Mucosa of rectum (tissue), 2 donors: ENCODE results near the gene FCN1.
"Not testable (repeated sequence)": the region's sequence is repeated elsewhere in the genome, so short reads cannot be mapped to it uniquely, and the experiment has no call there.

Source experiments
- H3K27ac ChIP-seq, 2 donors: one replicate each; pipeline ENCODE4 v1.7.0; 2013; ENCODE audit warnings: inconsistent platforms in 2 of 2, low read depth in 2 of 2, low read length in 2 of 2
- H3K27me3 ChIP-seq, 2 donors: one replicate each; pipeline ENCODE4 v1.7.0; 2013; ENCODE audit warnings: low read length in 2 of 2; ENCODE audit not compliant: control insufficient read depth in 2 of 2, insufficient read depth in 2 of 2
- H3K36me3 ChIP-seq, 2 donors: one replicate each; pipeline ENCODE4 v1.7.0; 2013; ENCODE audit warnings: low read length in 2 of 2; ENCODE audit not compliant: control insufficient read depth in 2 of 2, insufficient read depth in 2 of 2
- H3K4me1 ChIP-seq, 2 donors: one replicate each; pipeline ENCODE4 v1.7.0; 2013; ENCODE audit warnings: low read length in 2 of 2, mild to moderate bottlenecking in 1 of 2; ENCODE audit not compliant: control insufficient read depth in 2 of 2, insufficient read depth in 2 of 2
- H3K4me3 ChIP-seq, 2 donors: one replicate each; pipeline ENCODE4 v1.7.0; 2013; ENCODE audit warnings: low read length in 2 of 2
- H3K9ac ChIP-seq, 2 donors: one replicate each; pipeline ENCODE4 v1.7.0; 2013; ENCODE audit warnings: low read length in 2 of 2, low read depth in 1 of 2, mild to moderate bottlenecking in 1 of 2
- H3K9me3 ChIP-seq, 2 donors: one replicate each; pipeline ENCODE4 v1.7.0; 2013; ENCODE audit warnings: low read length in 2 of 2; ENCODE audit not compliant: control insufficient read depth in 2 of 2
- donor health status: healthy.
- donor health status: Normal muscosa, but diverticular disease.

Gene FCN1

GRCh38 chr9:134961331-134962064 lies 43.8 kb upstream of the FCN1 start:
- H3K36me3 ChIP-seq: no peaks in the 10 kb centered on the region
- no peak overlapping the region for H3K4me3 ChIP-seq
- H3K4me1 ChIP-seq: peaks cover 0 to 5% of the 10 kb centered on the region in 2 donors
- H3K9ac ChIP-seq: no peak overlapping the region
- H3K9me3 ChIP-seq: no peaks in the 10 kb centered on the region
- peaks cover 2 to 3% of the 10 kb centered on the region in 2 donors for H3K27me3 ChIP-seq
- no peak overlapping the region for H3K27ac ChIP-seq

- Histone ChIP-seq H3K9ac (no peak overlapping the region), H3K4me3 (no peak overlapping the region), H3K27me3 (peaks cover 3% of the 10 kb centered on the region in 2 donors), H3K9me3 (no peaks in the 10 kb centered on the region), H3K36me3 (no peaks in the 10 kb centered on the region), H3K4me1 (peaks cover 0 to 5% of the 10 kb centered on the region in 2 donors), H3K27ac (no peak overlapping the region)
These were observed 43.0 kb upstream of the FCN1 start for GRCh38 chr9:134960701-134961181.

- Histone ChIP-seq H3K9ac (no peak overlapping the region), H3K9me3 (no peaks in the 10 kb centered on the region), H3K4me3 (no peak overlapping the region), H3K4me1 (peaks cover 0 to 5% of the 10 kb centered on the region in 2 donors), H3K27ac (no peak overlapping the region), H3K27me3 (peaks cover 3 to 4% of the 10 kb centered on the region in 2 donors), H3K36me3 (no peaks in the 10 kb centered on the region)
These were observed 42.2 kb upstream of the FCN1 start for GRCh38 chr9:134959971-134960310.

- H3K27me3 ChIP-seq: peaks cover 3 to 4% of the 10 kb centered on the region in 2 donors
- no peaks in the 10 kb centered on the region for H3K9me3 ChIP-seq
These were observed 41.6 kb upstream of the FCN1 start for GRCh38 chr9:134959126-134959970.

GRCh38 chr9:134957945-134958227 lies 40.2 kb upstream of the FCN1 start:
- Histone ChIP-seq H3K9ac (no peak overlapping the region), H3K27ac (no peak overlapping the region), H3K36me3 (no peaks in the 10 kb centered on the region), H3K4me1 (peaks cover 0 to 5% of the 10 kb centered on the region in 2 donors), H3K27me3 (peaks cover 0 to 4% of the 10 kb centered on the region in 2 donors), H3K9me3 (no peaks in the 10 kb centered on the region), H3K4me3 (no peak overlapping the region)

More at GRCh38 chr9:134959126-134959970, 41.6 kb upstream of the FCN1 start:
- Histone ChIP-seq H3K4me1 (peaks cover 0 to 5% of the 10 kb centered on the region in 2 donors), H3K36me3 (no peaks in the 10 kb centered on the region), H3K4me3 (no peak overlapping the region), H3K9ac (no peak overlapping the region), H3K27ac (no peak overlapping the region)

- H3K9me3 ChIP-seq: no peaks in the 10 kb centered on the region
- H3K27me3 ChIP-seq: peaks cover 0 to 4% of the 10 kb centered on the region in 2 donors
- H3K36me3 ChIP-seq: no peaks in the 10 kb centered on the region
- H3K4me3 ChIP-seq: no peak overlapping the region
- H3K27ac ChIP-seq: no peak overlapping the region
- H3K9ac ChIP-seq: no peak overlapping the region
- H3K4me1 ChIP-seq: peaks cover 0 to 5% of the 10 kb centered on the region in 2 donors
These were observed 39.6 kb upstream of the FCN1 start for GRCh38 chr9:134957165-134957944.

- H3K9me3 ChIP-seq, H3K27ac ChIP-seq: not testable (repeated sequence)
These were observed 38.7 kb upstream of the FCN1 start for GRCh38 chr9:134956387-134956786.

GRCh38 chr9:134955801-134956200 lies 38.1 kb upstream of the FCN1 start:
- Histone ChIP-seq H3K9ac (no peak overlapping the region), H3K4me3 (no peak overlapping the region), H3K27me3 (peaks cover 0 to 4% of the 10 kb centered on the region in 2 donors), H3K36me3 (no peaks in the 10 kb centered on the region), H3K9me3 (no peaks in the 10 kb centered on the region), H3K27ac (no peak overlapping the region), H3K4me1 (no peaks in the 10 kb centered on the region)

More at GRCh38 chr9:134956387-134956786, 38.7 kb upstream of the FCN1 start:
- H3K9ac ChIP-seq, H3K4me1 ChIP-seq, H3K4me3 ChIP-seq, H3K36me3 ChIP-seq, H3K27me3 ChIP-seq: not testable (repeated sequence)

GRCh38 chr9:134955156-134955555 lies 37.4 kb upstream of the FCN1 start:
- H3K4me1 ChIP-seq: no peaks in the 10 kb centered on the region
- H3K9me3 ChIP-seq: no peaks in the 10 kb centered on the region
- H3K36me3 ChIP-seq: no peaks in the 10 kb centered on the region
- no peak overlapping the region for H3K9ac ChIP-seq
- H3K4me3 ChIP-seq: no peak overlapping the region
- peaks cover 0 to 4% of the 10 kb centered on the region in 2 donors for H3K27me3 ChIP-seq
- H3K27ac ChIP-seq: no peak overlapping the region

- H3K9ac ChIP-seq: no peak overlapping the region
- peaks cover 0 to 4% of the 10 kb centered on the region in 2 donors for H3K27me3 ChIP-seq
- no peak overlapping the region for H3K27ac ChIP-seq
- no peaks in the 10 kb centered on the region for H3K4me1 ChIP-seq
- no peak overlapping the region for H3K4me3 ChIP-seq
- no peaks in the 10 kb centered on the region for H3K36me3 ChIP-seq
- no peaks in the 10 kb centered on the region for H3K9me3 ChIP-seq
These were observed 34.3 kb upstream of the FCN1 start for GRCh38 chr9:134951994-134952393.
